ENCODE results near the gene FAM228A. TPM values are rescaled to one million over a fixed set of nuclear protein-coding genes. Genes with fewer than 3 reads are reported as not detected.

FAM228A gene
- total and polyA plus RNA-seq, 2 experiments from 2014 or later, result 0.11 to 0.35 TPM

- H3K27ac ChIP-seq (ENCODE audit: low read depth), result no peak overlapping the region
- peak; percentile 79 for ATAC-seq
- no peaks in the 10 kb centered on the region for H3K79me2 ChIP-seq (replicated peaks; ENCODE audit: insufficient read depth)
- Mint-ChIP-seq H3K27me3 (ENCODE audit: insufficient read depth, low read depth, poor library complexity) (peaks cover 10% of the 10 kb centered on the region), H3K9me3 (no peaks in the 10 kb centered on the region), H3K4me1 (peaks cover 7% of the 10 kb centered on the region), H3K4me3 (no peak overlapping the region), H3K36me3 (ENCODE audit: low read depth) (no peaks in the 10 kb centered on the region; the same call in 2 of the 3 replicates), H3K27ac (no peak overlapping the region)
- H3K36me3 ChIP-seq (ENCODE audit: insufficient read depth), result no peaks in the 10 kb centered on the region
- H3F3A ChIP-seq (replicated peaks; ENCODE audit: low read depth), result no peaks in the 10 kb centered on the region
- no peak overlapping the region for H3K4me3 ChIP-seq
- H3K4me1 ChIP-seq (ENCODE audit: insufficient read depth), result no peaks in the 10 kb centered on the region
- H3K4me2 ChIP-seq, result no peak overlapping the region
- H3K27me3 ChIP-seq (ENCODE audit: insufficient read depth), result no peaks in the 10 kb centered on the region
- no peaks in the 10 kb centered on the region for H3K9me2 ChIP-seq (ENCODE audit: insufficient read depth)
- DNase-seq (ENCODE audit: low spot score), result peak; percentile 51
- H4K20me1 ChIP-seq (replicated peaks; ENCODE audit: insufficient read depth), result no peaks in the 10 kb centered on the region
- TF ChIP-seq REST (IDR thresholded peaks at IDR 0.05; ENCODE audit: unreplicated experiment) (no peak), ZNF114 (CRISPR knock-in tag; IDR thresholded peaks at IDR 0.05) (no peak), CTCF (conservative IDR thresholded peaks at IDR 0.05; ENCODE audit: low read depth in 2 of 2) (0 out of 4 replicates have a peak, but pooled peaks of 1 of the 2 experiments have one; percentile 17), ZNF331 (CRISPR knock-in tag; IDR thresholded peaks at IDR 0.05; ENCODE audit: low read depth) (no peak), EZH2phosphoT487 (IDR thresholded peaks at IDR 0.05; ENCODE audit: unreplicated experiment) (no peak), JUNB (IDR thresholded peaks at IDR 0.05; ENCODE audit: unreplicated experiment) (no peak)
- no peak overlapping the region for H2AFZ ChIP-seq
Measured at GRCh38 chr2:24203029-24203786, 28.4 kb downstream of the FAM228A start.

- DNase-seq (ENCODE audit: low spot score) (no peak), ATAC-seq (no peak)
- Histone ChIP-seq H3K4me2 (no peak overlapping the region), H3K36me3 (ENCODE audit: insufficient read depth) (no peaks in the 10 kb centered on the region), H4K20me1 (replicated peaks; ENCODE audit: insufficient read depth) (no peaks in the 10 kb centered on the region), H3K27ac (ENCODE audit: low read depth) (no peak overlapping the region), H3F3A (replicated peaks; ENCODE audit: low read depth) (no peaks in the 10 kb centered on the region), H3K27me3 (ENCODE audit: insufficient read depth) (no peaks in the 10 kb centered on the region), H3K9me2 (ENCODE audit: insufficient read depth) (no peaks in the 10 kb centered on the region), H3K79me2 (replicated peaks; ENCODE audit: insufficient read depth) (no peaks in the 10 kb centered on the region), H2AFZ (no peak overlapping the region), H3K4me1 (ENCODE audit: insufficient read depth) (no peaks in the 10 kb centered on the region), H3K4me3 (no peak overlapping the region)
- no peaks in the 10 kb centered on the region; the same call in 2 of the 3 replicates for H3K36me3 Mint-ChIP-seq (ENCODE audit: low read depth)
- H3K27ac Mint-ChIP-seq, result no peak overlapping the region
- no peak overlapping the region for H3K4me3 Mint-ChIP-seq
- H3K4me1 Mint-ChIP-seq, result peaks cover 7% of the 10 kb centered on the region
- H3K9me3 Mint-ChIP-seq, result no peaks in the 10 kb centered on the region
- peaks cover 11% of the 10 kb centered on the region for H3K27me3 Mint-ChIP-seq (ENCODE audit: insufficient read depth, low read depth, poor library complexity)
- TF ChIP-seq ZNF114 (CRISPR knock-in tag; IDR thresholded peaks at IDR 0.05) (no peak), JUNB (IDR thresholded peaks at IDR 0.05; ENCODE audit: unreplicated experiment) (no peak), ZNF462 (CRISPR knock-in tag; IDR thresholded peaks at IDR 0.05) (no peak), ZNF331 (CRISPR knock-in tag; IDR thresholded peaks at IDR 0.05; ENCODE audit: low read depth) (no peak)
Measured at GRCh38 chr2:24203787-24204150, 28.9 kb downstream of the FAM228A start.
